Measurements from ENCODE around the gene SPSB2.
"Not testable (repeated sequence)": the region's sequence is repeated elsewhere in the genome, so short reads cannot be mapped to it uniquely, and the experiment has no call there.

Gene SPSB2

DNA sequence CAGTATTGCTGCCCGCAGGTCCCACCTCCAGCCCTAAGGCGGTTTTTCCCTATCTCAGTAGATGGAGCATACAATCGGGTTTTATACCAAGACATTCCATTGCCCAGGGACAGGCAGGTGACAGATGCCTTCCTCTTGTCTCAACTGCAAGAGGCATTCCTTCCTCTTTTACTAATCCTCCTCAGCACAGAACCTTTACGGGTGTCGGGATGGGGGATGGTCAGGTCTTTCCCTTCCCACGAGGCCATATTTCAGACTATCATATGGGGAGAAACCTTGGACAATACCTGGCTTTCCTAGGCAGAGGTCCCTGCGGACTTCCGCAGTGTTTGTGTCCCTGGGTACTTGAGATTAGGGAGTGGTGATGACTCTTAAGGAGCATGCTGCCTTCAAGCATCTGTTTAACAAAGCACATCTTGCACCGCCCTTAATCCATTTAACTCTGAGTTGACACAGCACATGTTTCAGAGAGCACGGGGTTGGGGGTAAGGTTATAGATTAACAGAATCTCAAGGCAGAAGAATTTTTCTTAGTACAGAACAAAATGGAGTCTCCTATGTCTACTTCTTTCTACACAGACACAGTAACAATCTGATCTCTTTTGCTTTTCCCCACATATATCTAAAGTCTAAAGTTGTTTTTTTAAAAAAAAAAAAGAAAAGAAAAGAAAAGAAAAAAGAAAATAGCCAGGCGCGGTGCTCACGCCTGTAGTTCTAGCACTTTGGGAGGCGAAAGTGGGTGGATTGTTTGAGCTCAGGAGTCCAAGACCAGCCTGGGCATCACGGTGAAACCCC is 13.3 kb upstream of the SPSB2 start:
- H3K9ac ChIP-seq (ENCODE audit: low read length in 2 of 2); H3K27me3 ChIP-seq (ENCODE audit: control insufficient read depth in 1 of 2, insufficient read depth in 2 of 2, low read length in 2 of 2); H3K27ac ChIP-seq (ENCODE audit: low read length); H3K9me3 ChIP-seq (ENCODE audit: control insufficient read depth in 2 of 2, low read length in 2 of 2); H3K4me1 ChIP-seq (ENCODE audit: control insufficient read depth, insufficient read depth, low read length); H3K4me3 ChIP-seq (ENCODE audit: low read length in 2 of 2); H3K36me3 ChIP-seq (ENCODE audit: control insufficient read depth in 2 of 2, insufficient read depth in 2 of 2, low read length in 2 of 2): not testable (repeated sequence)

GRCh38 chr12:6884539-6884938 is 11.4 kb upstream of the SPSB2 start:
- Histone ChIP-seq H3K4me1 (ENCODE audit: control insufficient read depth, insufficient read depth, low read length) (no peaks in the 10 kb centered on the region), H3K9ac (ENCODE audit: low read length in 2 of 2) (no peak overlapping the region), H3K4me3 (ENCODE audit: low read length in 2 of 2) (no peak overlapping the region), H3K27me3 (ENCODE audit: control insufficient read depth in 1 of 2, insufficient read depth in 2 of 2, low read length in 2 of 2) (no peaks in the 10 kb centered on the region), H3K27ac (ENCODE audit: low read length) (no peak overlapping the region), H3K36me3 (ENCODE audit: control insufficient read depth in 2 of 2, insufficient read depth in 2 of 2, low read length in 2 of 2) (peaks cover 0 to 6% of the 10 kb centered on the region in 2 donors), H3K9me3 (ENCODE audit: control insufficient read depth in 2 of 2, low read length in 2 of 2) (no peaks in the 10 kb centered on the region)

DNA sequence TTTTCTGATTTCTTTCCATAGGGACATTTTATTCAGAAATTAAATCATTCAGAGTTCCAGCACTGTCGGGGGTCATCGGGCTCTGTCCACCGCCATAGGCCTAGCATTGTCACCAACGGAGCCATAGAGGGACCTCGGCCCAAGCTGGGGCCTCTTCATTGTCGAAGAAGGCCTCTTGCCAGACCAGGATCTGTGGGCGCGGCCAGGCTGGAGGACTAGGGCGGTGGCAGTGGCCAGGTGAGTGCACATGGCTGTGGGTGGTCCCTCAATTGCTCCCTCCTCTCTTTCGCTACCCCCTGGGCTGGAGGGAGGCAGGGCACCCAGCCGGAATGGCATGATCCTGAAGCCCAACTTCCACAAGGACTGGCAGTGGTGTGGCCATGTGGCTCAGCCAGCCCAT is 10.6 kb upstream of the SPSB2 start:
- H3K9ac ChIP-seq (ENCODE audit: low read length in 2 of 2): no peak overlapping the region
- H3K4me3 ChIP-seq (ENCODE audit: low read length in 2 of 2): no peak overlapping the region
- H3K4me1 ChIP-seq (ENCODE audit: control insufficient read depth, insufficient read depth, low read length): no peaks in the 10 kb centered on the region
- H3K27ac ChIP-seq (ENCODE audit: low read length): no peak overlapping the region
- H3K36me3 ChIP-seq (ENCODE audit: control insufficient read depth in 2 of 2, insufficient read depth in 2 of 2, low read length in 2 of 2): peaks cover 0 to 6% of the 10 kb centered on the region in 2 donors
- no peaks in the 10 kb centered on the region for H3K9me3 ChIP-seq (ENCODE audit: control insufficient read depth in 2 of 2, low read length in 2 of 2)
- no peaks in the 10 kb centered on the region for H3K27me3 ChIP-seq (ENCODE audit: control insufficient read depth in 1 of 2, insufficient read depth in 2 of 2, low read length in 2 of 2)

DNA sequence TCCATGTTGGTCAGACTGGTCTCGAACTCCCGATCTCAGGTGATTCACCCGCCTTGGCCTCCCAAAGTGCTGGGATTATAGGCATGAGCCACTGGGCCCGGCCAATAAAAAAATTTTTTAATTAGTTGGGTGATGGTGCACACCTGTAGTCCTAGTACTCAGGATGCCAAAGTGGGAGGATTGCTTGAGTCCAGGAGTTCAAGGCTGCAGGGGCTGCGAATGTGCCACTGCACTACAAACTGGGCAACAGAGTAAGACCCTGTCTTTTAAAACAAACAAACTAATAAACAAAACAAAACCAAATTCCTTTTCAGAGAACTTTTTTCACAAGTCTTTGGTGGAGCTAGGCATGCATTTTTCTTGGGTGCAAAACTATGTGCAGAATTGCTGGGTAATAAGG is 10.1 kb upstream of the SPSB2 start:
- no peaks in the 10 kb centered on the region for H3K27me3 ChIP-seq (ENCODE audit: control insufficient read depth in 1 of 2, insufficient read depth in 2 of 2, low read length in 2 of 2)
- H3K9me3 ChIP-seq (ENCODE audit: control insufficient read depth in 2 of 2, low read length in 2 of 2): no peaks in the 10 kb centered on the region
- H3K27ac ChIP-seq (ENCODE audit: low read length): no peak overlapping the region
- no peaks in the 10 kb centered on the region for H3K4me1 ChIP-seq (ENCODE audit: control insufficient read depth, insufficient read depth, low read length)
- H3K4me3 ChIP-seq (ENCODE audit: low read length in 2 of 2): no peak overlapping the region
- peaks cover 0 to 6% of the 10 kb centered on the region in 2 donors for H3K36me3 ChIP-seq (ENCODE audit: control insufficient read depth in 2 of 2, insufficient read depth in 2 of 2, low read length in 2 of 2)
- H3K9ac ChIP-seq (ENCODE audit: low read length in 2 of 2): no peak overlapping the region

DNA sequence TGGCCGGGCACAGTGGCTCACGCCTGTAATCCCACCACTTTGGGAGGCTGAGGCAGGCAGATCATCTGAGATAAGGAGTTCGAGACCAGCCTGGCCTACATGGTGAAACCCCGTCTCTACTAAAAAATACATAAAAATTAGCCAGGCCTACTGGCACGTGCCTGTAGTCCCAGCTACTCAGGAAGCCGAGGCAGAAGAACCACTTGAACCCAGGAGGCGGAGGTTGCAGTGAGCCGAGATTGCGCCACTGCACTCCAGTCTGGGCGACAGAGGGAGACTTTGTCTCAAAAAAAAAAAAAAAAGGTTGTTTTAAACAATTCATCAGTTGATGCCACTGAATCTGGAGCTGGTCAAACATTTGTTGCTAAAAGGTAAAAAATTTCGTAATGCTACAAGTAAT is 6.7 kb upstream of the SPSB2 start:
- not testable (repeated sequence) for H3K27me3 ChIP-seq (ENCODE audit: control insufficient read depth in 1 of 2, insufficient read depth in 2 of 2, low read length in 2 of 2); H3K36me3 ChIP-seq (ENCODE audit: control insufficient read depth in 2 of 2, insufficient read depth in 2 of 2, low read length in 2 of 2); H3K9ac ChIP-seq (ENCODE audit: low read length in 2 of 2); H3K4me1 ChIP-seq (ENCODE audit: control insufficient read depth, insufficient read depth, low read length); H3K4me3 ChIP-seq (ENCODE audit: low read length in 2 of 2); H3K27ac ChIP-seq (ENCODE audit: low read length); H3K9me3 ChIP-seq (ENCODE audit: control insufficient read depth in 2 of 2, low read length in 2 of 2)

GRCh38 chr12:6874015-6874368 is 889 bp upstream of the SPSB2 start:
- peak overlapping the region; percentile 91 for H3K4me3 ChIP-seq (ENCODE audit: low read length in 2 of 2)

DNA sequence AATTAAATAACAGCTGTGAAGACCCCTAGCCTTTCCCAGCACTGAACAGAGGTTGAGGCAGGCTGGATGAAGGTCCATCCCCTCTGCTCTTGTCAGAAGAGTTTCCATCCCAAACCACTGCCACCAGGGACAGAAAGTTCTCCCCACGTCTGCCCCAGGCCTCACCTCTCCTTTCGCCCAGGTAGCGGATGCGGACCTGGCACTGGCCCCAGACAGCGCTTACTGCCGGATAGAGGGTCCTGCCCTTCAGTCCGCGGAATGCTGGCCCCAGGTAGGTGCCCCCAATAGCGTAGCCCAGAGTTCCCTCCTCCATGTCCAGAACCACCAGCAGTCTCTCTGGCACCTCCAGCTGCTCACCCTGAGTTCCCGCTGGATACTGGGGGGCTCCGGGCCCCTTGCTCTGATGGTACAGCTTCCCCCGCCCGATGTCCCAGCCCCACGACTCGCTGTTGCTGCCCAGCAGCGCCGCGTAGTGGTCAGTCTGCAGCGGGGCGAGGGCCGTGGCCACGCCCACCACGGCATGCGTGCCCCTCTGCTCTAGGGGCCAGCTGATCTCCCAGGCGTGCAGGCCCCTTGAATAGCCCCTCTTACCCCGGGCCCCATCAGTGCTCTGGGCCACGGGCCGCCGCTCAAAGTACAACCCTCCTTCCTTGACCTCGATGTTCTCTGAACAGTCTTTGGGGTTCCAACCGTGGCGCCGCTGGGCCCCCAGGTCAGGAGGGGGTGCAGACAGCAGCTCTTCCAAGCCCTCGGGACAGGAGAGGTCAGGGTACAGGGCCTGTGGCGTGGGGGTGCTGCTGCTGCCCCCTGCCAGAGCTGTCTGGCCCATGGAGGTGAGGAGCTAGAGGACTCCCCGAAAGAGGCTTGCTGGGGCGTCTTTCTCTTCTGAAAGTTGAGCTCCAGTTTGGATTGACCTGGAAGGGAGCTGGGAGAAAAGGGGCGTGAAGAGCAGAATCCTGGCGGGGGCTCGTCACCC is 742 bp downstream of the SPSB2 start:
- Histone ChIP-seq H3K4me1 (ENCODE audit: control insufficient read depth, insufficient read depth, low read length) (peaks cover 43% of the 10 kb centered on the region), H3K27me3 (ENCODE audit: control insufficient read depth in 1 of 2, insufficient read depth in 2 of 2, low read length in 2 of 2) (no peaks in the 10 kb centered on the region), H3K36me3 (ENCODE audit: control insufficient read depth in 2 of 2, insufficient read depth in 2 of 2, low read length in 2 of 2) (peaks cover 9 to 19% of the 10 kb centered on the region in 2 donors), H3K9ac (ENCODE audit: low read length in 2 of 2) (peak overlapping the region; percentile 84 to 90), H3K4me3 (ENCODE audit: low read length in 2 of 2) (peak overlapping the region; percentile 91), H3K27ac (ENCODE audit: low read length) (peak overlapping the region; percentile 77), H3K9me3 (ENCODE audit: control insufficient read depth in 2 of 2, low read length in 2 of 2) (no peaks in the 10 kb centered on the region)

More at GRCh38 chr12:6874015-6874368, 889 bp upstream of the SPSB2 start:
- H3K36me3 ChIP-seq (ENCODE audit: control insufficient read depth in 2 of 2, insufficient read depth in 2 of 2, low read length in 2 of 2): peaks cover 9 to 19% of the 10 kb centered on the region in 2 donors
- H3K27me3 ChIP-seq (ENCODE audit: control insufficient read depth in 1 of 2, insufficient read depth in 2 of 2, low read length in 2 of 2); H3K9me3 ChIP-seq (ENCODE audit: control insufficient read depth in 2 of 2, low read length in 2 of 2): not testable (repeated sequence)
- H3K27ac ChIP-seq (ENCODE audit: low read length): peak overlapping the region; percentile 77
- H3K9ac ChIP-seq (ENCODE audit: low read length in 2 of 2): peak overlapping the region; percentile 78 to 90
- peaks cover 35% of the 10 kb centered on the region for H3K4me1 ChIP-seq (ENCODE audit: control insufficient read depth, insufficient read depth, low read length)

DNA sequence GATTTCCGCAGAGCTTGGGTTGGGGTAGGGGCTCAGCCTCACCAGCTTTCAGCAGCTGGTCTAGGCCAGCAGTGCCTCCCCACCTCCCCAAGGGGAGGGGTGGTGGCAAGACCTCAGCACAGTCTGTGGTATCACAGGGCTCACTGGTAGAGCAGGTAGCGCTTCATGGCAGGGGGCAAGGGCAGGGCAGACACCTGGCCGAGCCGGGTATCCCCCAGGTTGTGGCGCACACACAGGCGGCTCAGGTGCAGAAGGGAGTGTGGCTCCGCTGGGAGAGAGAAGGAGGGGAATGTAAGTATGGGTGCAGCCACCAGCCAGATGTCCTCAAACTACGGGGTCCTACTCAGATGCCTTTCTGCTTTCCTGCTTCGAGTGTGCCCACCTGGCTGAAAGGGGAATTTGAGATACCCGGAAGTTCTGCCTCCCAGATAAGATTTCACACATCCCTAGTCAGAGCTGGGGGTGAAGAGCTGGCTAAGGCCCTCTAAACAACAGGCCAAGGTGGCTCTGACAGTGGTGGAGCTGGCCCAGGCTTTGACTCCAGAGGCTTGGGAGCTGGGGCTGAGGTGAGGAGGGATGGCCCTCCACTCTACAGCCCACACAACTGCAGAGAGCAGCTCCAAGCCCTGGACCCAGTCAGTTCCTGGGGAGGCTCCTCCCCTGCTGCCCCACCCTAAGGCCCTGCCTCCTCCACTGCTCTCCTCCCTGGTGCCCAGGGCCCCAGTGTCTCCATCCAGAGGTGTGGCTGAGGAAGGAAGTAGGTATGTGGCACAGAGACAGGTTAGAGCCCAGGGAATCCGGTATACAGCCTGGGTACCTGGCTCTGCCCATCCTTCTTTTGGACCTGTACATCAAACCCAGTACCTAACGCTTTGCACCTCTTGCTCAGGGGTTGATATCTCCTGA is 1.8 kb downstream of the SPSB2 start:
- peaks cover 51% of the 10 kb centered on the region for H3K4me1 ChIP-seq (ENCODE audit: control insufficient read depth, insufficient read depth, low read length)
- no peaks in the 10 kb centered on the region for H3K27me3 ChIP-seq (ENCODE audit: control insufficient read depth in 1 of 2, insufficient read depth in 2 of 2, low read length in 2 of 2)
- peak overlapping the region; percentile 71 to 90 for H3K9ac ChIP-seq (ENCODE audit: low read length in 2 of 2)
- H3K9me3 ChIP-seq (ENCODE audit: control insufficient read depth in 2 of 2, low read length in 2 of 2): no peaks in the 10 kb centered on the region
- peak overlapping the region; percentile 91 for H3K4me3 ChIP-seq (ENCODE audit: low read length in 2 of 2)
- peak overlapping the region; percentile 37 for H3K27ac ChIP-seq (ENCODE audit: low read length)
- H3K36me3 ChIP-seq (ENCODE audit: control insufficient read depth in 2 of 2, insufficient read depth in 2 of 2, low read length in 2 of 2): peaks cover 9 to 18% of the 10 kb centered on the region in 2 donors

DNA sequence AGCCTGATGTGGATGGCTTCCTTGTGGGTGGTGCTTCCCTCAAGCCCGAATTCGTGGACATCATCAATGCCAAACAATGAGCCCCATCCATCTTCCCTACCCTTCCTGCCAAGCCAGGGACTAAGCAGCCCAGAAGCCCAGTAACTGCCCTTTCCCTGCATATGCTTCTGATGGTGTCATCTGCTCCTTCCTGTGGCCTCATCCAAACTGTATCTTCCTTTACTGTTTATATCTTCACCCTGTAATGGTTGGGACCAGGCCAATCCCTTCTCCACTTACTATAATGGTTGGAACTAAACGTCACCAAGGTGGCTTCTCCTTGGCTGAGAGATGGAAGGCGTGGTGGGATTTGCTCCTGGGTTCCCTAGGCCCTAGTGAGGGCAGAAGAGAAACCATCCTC is 2.8 kb downstream of the SPSB2 start:
- not testable (repeated sequence) for H3K9me3 ChIP-seq (ENCODE audit: control insufficient read depth in 2 of 2, low read length in 2 of 2); H3K4me3 ChIP-seq (ENCODE audit: low read length in 2 of 2); H3K9ac ChIP-seq (ENCODE audit: low read length in 2 of 2); H3K27ac ChIP-seq (ENCODE audit: low read length); H3K27me3 ChIP-seq (ENCODE audit: control insufficient read depth in 1 of 2, insufficient read depth in 2 of 2, low read length in 2 of 2)
- peaks cover 11 to 23% of the 10 kb centered on the region in 2 donors for H3K36me3 ChIP-seq (ENCODE audit: control insufficient read depth in 2 of 2, insufficient read depth in 2 of 2, low read length in 2 of 2)
- H3K4me1 ChIP-seq (ENCODE audit: control insufficient read depth, insufficient read depth, low read length): peaks cover 52% of the 10 kb centered on the region

Data from stomach smooth muscle (tissue), 2 donors.